ENCODE data around the gene OS9.
A peak's percentile ranks its signal among the peaks of the same experiment; 100 is the strongest.

Gene OS9

DNA sequence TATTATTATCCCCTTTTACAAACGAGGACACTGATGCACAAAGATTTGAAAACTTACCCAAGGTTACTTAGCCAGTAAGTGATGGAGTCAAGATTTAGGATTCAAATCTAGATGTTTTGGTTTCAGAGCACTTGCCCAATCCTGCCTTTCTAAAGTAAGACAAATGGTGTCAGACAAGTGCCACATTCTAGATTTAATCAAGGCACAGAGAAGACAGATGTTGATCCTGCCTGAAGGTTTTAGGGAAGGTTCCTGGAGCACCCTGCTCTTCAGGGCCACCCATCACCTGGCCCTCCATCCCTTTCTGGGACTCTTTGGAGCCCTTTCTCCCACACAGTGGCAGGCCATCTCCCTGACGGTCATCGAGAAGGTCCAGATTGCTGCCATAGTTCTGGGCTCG, 63.8 kb downstream of the OS9 start:
- no peak for DNase-seq (ENCODE audit: extremely low read depth, insufficient read length)
- TF ChIP-seq CTCF (IDR thresholded peaks at IDR 0.05; ENCODE audit: insufficient read depth, low read length, poor library complexity, severe bottlenecking): no peak
- H3K4me3 ChIP-seq (replicated peaks; ENCODE audit: low read depth, low read length): no peak overlapping the region
- H3K36me3 ChIP-seq (ENCODE audit: control insufficient read depth, insufficient read depth, low read length): peaks cover 8% of the 10 kb centered on the region
- H3K27me3 ChIP-seq (replicated peaks; ENCODE audit: control insufficient read depth, insufficient read depth, low read length): no peaks in the 10 kb centered on the region

DNA sequence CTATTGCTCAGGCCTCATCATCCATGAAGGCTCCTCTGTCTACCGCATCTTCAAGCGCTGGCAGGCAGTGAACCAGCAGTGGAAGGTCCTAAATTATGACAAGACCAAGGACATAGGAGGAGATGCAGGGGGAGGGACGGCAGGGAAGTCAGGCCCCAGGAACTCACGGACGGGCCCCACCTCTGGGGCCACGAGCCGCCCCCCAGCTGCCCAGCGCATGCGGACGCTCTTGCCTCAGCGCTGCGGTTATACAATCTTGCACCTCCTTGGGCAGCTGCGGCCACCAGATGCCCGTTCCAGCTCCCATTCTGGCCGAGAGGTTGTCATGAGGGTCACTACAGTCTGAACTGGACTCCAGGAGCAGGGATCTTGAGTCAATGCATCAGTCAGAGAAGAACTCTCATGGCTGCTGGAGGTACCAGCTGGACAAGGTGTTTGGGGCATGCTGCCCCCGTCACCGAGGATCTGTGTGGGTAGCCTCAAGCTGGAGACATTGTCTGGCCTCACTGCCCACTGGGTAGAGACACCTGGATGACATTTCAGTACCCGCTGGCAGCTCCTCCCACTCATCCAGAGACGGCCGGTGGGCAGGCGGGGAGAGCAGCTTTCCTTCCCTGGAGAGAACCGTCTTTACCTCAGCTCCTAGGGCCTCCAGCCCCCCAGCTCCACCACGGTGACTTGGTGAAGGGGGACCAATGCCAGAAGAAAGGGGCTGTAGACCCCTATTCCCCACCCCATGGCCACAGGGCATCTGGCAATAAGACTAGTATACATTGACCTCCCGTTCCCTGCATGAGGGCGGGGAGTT, 64.8 kb downstream of the OS9 start:
- DNase-seq (ENCODE audit: extremely low read depth, insufficient read length): no peak
- no peaks in the 10 kb centered on the region for H3K27me3 ChIP-seq (replicated peaks; ENCODE audit: control insufficient read depth, insufficient read depth, low read length)
- peaks cover 8% of the 10 kb centered on the region for H3K36me3 ChIP-seq (ENCODE audit: control insufficient read depth, insufficient read depth, low read length)
- no peak overlapping the region for H3K4me3 ChIP-seq (replicated peaks; ENCODE audit: low read depth, low read length)
- no peak for TF ChIP-seq CTCF (IDR thresholded peaks at IDR 0.05; ENCODE audit: insufficient read depth, low read length, poor library complexity, severe bottlenecking)

DNA sequence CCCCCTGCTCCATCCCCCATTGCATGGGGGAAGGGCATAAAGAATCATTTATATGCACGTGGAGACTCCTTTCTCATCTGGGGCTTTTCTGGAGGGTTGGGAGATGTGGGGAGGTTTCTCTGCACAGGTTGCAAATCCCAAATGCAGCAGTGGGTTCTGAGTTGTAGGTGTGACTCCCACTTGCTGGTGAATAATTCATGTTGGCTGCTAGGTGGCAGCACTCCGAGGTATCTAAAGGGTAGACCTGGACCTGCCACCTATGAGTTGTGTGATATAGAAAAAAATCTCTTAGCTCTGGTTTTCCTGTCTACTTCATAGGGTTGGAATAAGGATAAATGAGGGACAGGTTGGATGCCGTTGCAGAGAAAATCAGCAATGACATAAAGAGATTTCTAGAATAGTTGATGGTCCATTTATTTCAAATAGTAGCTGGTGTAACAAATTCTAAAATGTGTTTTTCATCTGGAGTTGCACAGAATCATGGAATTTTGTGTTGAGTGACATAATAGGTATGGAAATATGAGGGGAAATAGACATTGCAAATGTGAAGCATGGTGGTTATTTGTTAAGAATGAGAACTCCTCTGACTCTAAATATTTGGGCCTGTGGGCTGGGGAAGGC, 65.5 kb downstream of the OS9 start:
- no peak for DNase-seq (ENCODE audit: extremely low read depth, insufficient read length)
- TF ChIP-seq CTCF (IDR thresholded peaks at IDR 0.05; ENCODE audit: insufficient read depth, low read length, poor library complexity, severe bottlenecking): peak; percentile 72
- Histone ChIP-seq H3K4me3 (replicated peaks; ENCODE audit: low read depth, low read length) (no peak overlapping the region), H3K27me3 (replicated peaks; ENCODE audit: control insufficient read depth, insufficient read depth, low read length) (no peaks in the 10 kb centered on the region), H3K36me3 (ENCODE audit: control insufficient read depth, insufficient read depth, low read length) (peaks cover 8% of the 10 kb centered on the region)

DNA sequence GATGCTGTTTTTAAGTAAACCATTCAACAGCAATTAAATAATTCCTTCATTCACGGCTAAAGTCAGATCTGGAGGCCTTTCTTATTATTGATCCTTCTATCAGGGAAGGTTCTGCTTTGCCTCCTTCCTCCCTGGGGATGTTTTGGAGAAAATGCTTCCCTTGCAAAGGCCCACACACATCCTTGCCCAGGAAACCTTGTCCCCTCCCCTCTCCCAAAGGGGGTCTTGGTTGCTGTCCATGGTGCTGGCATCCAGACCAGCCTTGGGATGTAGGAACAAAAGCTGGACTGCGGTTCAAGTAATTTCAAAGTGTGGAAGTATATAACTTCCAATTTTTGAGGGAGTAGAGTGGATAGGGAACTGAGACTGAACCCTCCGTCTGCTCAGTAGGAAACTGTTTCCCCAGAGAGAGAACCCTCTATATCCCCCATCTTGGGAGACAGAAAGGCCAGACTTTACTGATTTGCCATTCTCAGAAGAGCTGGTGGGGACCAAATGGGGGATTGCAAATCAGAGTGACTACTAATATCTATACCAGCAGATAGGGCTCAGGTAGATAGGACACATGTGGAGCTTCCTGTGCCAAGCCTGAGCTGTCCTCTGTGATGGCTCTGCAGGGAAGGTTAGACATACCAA, 66.5 kb downstream of the OS9 start:
- TF ChIP-seq CTCF (IDR thresholded peaks at IDR 0.05; ENCODE audit: insufficient read depth, low read length, poor library complexity, severe bottlenecking): no peak

GRCh38 chr12:57761391-57761998, 67.6 kb downstream of the OS9 start:
- DNase-seq (ENCODE audit: extremely low read depth, insufficient read length): no peak
- TF ChIP-seq CTCF (IDR thresholded peaks at IDR 0.05; ENCODE audit: insufficient read depth, low read length, poor library complexity, severe bottlenecking): no peak
- peaks cover 8% of the 10 kb centered on the region for H3K36me3 ChIP-seq (ENCODE audit: control insufficient read depth, insufficient read depth, low read length)
- no peaks in the 10 kb centered on the region; the same call in 1 of the 2 replicates for H3K27me3 ChIP-seq (replicated peaks; ENCODE audit: control insufficient read depth, insufficient read depth, low read length)
- no peak overlapping the region for H3K4me3 ChIP-seq (replicated peaks; ENCODE audit: low read depth, low read length)

More for the DNA sequence above, 66.5 kb downstream of the OS9 start:
- Histone ChIP-seq H3K4me3 (replicated peaks; ENCODE audit: low read depth, low read length) (no peak overlapping the region), H3K27me3 (replicated peaks; ENCODE audit: control insufficient read depth, insufficient read depth, low read length) (no peaks in the 10 kb centered on the region; the same call in 1 of the 2 replicates), H3K36me3 (ENCODE audit: control insufficient read depth, insufficient read depth, low read length) (peaks cover 8% of the 10 kb centered on the region)
- no peak for DNase-seq (ENCODE audit: extremely low read depth, insufficient read length)

Measured in GM06990 (cell line).